ENCODE data around the gene TBC1D22A. TPM values are rescaled to one million over a fixed set of nuclear protein-coding genes. Genes with fewer than 3 reads are reported as not detected.

TBC1D22A gene
- total RNA-seq, 4 donors from 2014 or later: 18.8 to 25.2 (median 23.1) TPM

GRCh38 chr22:47175151-47176025 lies 412.9 kb downstream of the TBC1D22A start:
- DNase-seq (no peak), ATAC-seq (no peak)
- Histone ChIP-seq H3K27ac (no peak overlapping the region), H3K4me3 (no peak overlapping the region), H3K36me3 (no peaks in the 10 kb centered on the region), H3K4me1 (no peaks in the 10 kb centered on the region), H3K9me3 (no peaks in the 10 kb centered on the region), H3K27me3 (no peaks in the 10 kb centered on the region)
- TF ChIP-seq POLR2A (IDR thresholded peaks at IDR 0.05): no peak
- TF ChIP-seq CTCF (IDR thresholded peaks at IDR 0.05 in 4 of 5, conservative IDR thresholded peaks at IDR 0.05 in 1 of 5): no peak
- in situ Hi-C loops (cut with MboI; ENCODE audit: low sequenced_read_pairs in 4 of 4) (no loop called here), intact Hi-C loops (cut with DNase I; ENCODE audit: low total_unique reads) (no loop called here)

GRCh38 chr22:47176026-47176389 lies 413.6 kb downstream of the TBC1D22A start:
- no peak for TF ChIP-seq CTCF (IDR thresholded peaks at IDR 0.05 in 4 of 5, conservative IDR thresholded peaks at IDR 0.05 in 1 of 5)
- intact Hi-C loops (cut with DNase I; ENCODE audit: low total_unique reads) (no loop called here), in situ Hi-C loops (cut with MboI; ENCODE audit: low sequenced_read_pairs in 4 of 4) (no loop called here)
- Histone ChIP-seq H3K36me3 (no peaks in the 10 kb centered on the region), H3K27me3 (peaks cover 0 to 3% (median 0%) of the 10 kb centered on the region in 3 donors), H3K4me3 (no peak overlapping the region), H3K4me1 (no peaks in the 10 kb centered on the region), H3K9me3 (no peaks in the 10 kb centered on the region), H3K27ac (no peak overlapping the region)
- no peak for DNase-seq
- ATAC-seq: no peak

- H3K27ac ChIP-seq: no peak overlapping the region
- H3K9me3 ChIP-seq: no peaks in the 10 kb centered on the region
- H3K4me1 ChIP-seq: no peaks in the 10 kb centered on the region
- DNase-seq (no peak), ATAC-seq (no peak)
- TF ChIP-seq POLR2A (IDR thresholded peaks at IDR 0.05) (no peak), CTCF (IDR thresholded peaks at IDR 0.05 in 4 of 5, conservative IDR thresholded peaks at IDR 0.05 in 1 of 5) (no peak)
- H3K4me3 ChIP-seq: no peak overlapping the region
- in situ Hi-C loops (cut with MboI; ENCODE audit: low sequenced_read_pairs in 4 of 4): no loop called here
- peaks cover 0 to 3% (median 0%) of the 10 kb centered on the region in 3 donors for H3K27me3 ChIP-seq
- intact Hi-C loops (cut with DNase I; ENCODE audit: low total_unique reads): no loop called here
- no peaks in the 10 kb centered on the region for H3K36me3 ChIP-seq
Measured at GRCh38 chr22:47176573-47177333, 414.3 kb downstream of the TBC1D22A start.

- Histone ChIP-seq H3K4me1 (no peaks in the 10 kb centered on the region), H3K27me3 (peaks cover 0 to 3% (median 0%) of the 10 kb centered on the region in 3 donors), H3K36me3 (no peaks in the 10 kb centered on the region), H3K27ac (no peak overlapping the region), H3K4me3 (no peak overlapping the region), H3K9me3 (no peaks in the 10 kb centered on the region)
- TF ChIP-seq POLR2A (IDR thresholded peaks at IDR 0.05) (no peak), CTCF (IDR thresholded peaks at IDR 0.05 in 4 of 5, conservative IDR thresholded peaks at IDR 0.05 in 1 of 5) (no peak)
- in situ Hi-C loops (cut with MboI; ENCODE audit: low sequenced_read_pairs in 4 of 4): no loop called here
- ATAC-seq (no peak), DNase-seq (no peak)
- intact Hi-C loops (cut with DNase I; ENCODE audit: low total_unique reads): no loop called here
Measured at GRCh38 chr22:47177334-47177815, 414.9 kb downstream of the TBC1D22A start.

Measured in gastrocnemius medialis (tissue), 4 donors.